HG03565 (cell line): Measurements from ENCODE around the gene SCN4A.
"Not testable (repeated sequence)": the region's sequence is repeated elsewhere in the genome, so short reads cannot be mapped to it uniquely, and the experiment has no call there.

Source experiments
- ATAC-seq: cut with Tn5 transposase; IDR thresholded peaks from one replicate; pipeline ENCODE4 v1.9.1; 2021; ENCODE audit warnings: mild to moderate bottlenecking, moderate library complexity; ENCODE audit not compliant: unreplicated experiment

Gene SCN4A

DNA sequence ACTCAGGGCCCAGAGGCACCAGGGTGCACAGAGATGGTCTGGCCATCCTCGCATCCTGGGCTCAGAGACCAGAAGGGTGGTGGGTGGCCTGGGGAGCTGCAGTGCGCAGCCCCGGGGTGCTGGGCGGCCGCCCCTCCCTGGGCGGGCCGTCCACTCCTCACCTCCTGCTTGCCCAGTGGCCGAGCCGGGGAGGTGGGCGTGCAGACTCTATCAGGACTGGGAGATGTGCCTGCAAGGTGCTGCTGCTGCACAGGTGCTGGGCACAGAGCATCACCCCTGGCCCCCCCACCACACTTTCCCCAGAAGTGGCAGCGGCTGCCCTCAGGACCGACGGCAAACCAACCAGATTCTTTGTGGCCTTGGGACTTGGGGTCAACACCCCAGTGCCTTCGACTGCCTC, at the start of gene SCN4A:
TSS of gene SCN4A (minus strand) at position 123 of the 400 bp plus-strand sequence. CDS start at position 46, 77 bp downstream.
- ATAC-seq = no peak

DNA sequence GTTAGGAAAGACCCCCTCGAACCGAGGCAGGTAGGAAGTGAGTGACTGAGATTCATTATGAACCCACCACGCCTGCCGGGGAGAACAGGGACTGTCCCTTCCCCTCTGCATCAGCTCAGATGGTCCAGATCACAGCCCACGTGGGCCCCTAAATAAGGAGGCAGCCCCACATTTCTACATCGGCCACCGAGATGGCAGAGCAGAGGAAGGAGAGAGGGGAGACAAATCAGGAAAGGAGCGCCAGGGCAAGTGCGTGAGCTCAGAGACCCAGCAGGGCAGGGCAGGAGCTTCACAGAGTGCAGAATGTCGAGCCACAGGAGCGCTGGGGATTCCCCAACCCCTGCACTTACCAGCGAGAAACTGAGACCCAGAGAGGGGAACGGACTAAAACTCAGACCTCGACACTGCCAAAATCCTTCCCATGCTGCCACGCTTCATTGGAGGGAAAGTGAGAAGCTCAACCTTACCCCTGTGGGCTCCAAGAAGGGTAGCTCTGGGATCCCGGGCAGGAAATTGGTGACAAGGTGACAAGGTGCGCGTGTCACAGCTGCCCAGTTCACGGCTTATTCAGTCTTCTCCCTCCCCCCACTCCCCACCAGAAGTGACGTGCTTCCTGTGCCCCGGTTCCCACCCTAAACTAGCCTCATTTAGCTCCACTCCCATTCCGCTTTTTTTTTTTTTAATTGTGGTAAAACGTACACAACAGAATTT, 47.5 kb upstream of the SCN4A start, which contains the start of gene ICAM2:
TSS of gene ICAM2 (minus strand) at position 578 of the 711 bp plus-strand sequence. CDS start 13,942 bp downstream, outside the sequence.
- ATAC-seq = peak; percentile 29

DNA sequence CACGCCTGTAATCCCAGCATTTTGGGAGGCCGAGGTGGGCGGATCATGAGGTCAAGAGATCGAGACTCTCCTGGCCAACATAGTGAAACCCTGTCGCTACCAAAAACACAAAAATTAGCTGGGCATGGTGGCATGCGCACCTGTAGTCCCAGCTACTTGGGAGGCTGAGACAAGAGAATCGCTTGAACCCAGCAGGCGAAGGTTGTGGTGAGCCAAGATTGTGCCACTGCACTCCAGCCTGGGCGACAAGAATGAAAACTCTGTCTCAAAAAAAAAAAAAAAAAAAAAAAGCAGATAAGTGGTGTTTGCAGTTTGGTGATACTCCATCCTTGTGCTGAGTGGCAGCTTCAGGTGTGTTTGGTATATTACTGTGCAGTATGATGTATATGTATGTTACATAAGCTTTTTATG, 46.8 kb upstream of the SCN4A start:
- peak; percentile 8 for ATAC-seq

DNA sequence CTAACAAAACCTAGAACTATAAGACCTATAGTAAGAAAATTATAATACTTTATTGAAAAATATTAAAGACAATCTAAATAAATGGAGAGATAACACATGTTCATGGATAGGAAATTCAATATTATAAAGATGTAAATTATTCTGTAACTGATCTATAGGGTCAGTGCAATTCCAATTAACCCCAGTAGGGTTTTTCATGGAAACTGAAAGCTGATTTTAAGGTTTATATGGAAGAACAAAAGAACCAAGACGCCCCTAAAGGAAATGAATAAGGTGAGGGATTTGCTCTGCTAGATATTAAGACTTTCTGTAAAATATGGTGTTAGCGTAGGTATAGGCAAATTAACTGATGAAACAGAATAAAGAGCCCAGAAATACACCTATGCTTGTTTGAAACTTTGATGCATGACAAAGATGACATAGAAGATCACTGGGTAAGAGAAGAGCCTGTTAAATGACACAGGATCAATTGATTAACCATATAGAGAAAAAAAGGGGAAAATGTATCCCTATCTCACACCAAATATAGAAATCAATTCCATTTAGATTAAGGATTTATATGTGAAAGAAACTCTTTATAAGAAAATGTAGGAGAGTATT, 44.8 kb upstream of the SCN4A start:
- ATAC-seq = no peak

DNA sequence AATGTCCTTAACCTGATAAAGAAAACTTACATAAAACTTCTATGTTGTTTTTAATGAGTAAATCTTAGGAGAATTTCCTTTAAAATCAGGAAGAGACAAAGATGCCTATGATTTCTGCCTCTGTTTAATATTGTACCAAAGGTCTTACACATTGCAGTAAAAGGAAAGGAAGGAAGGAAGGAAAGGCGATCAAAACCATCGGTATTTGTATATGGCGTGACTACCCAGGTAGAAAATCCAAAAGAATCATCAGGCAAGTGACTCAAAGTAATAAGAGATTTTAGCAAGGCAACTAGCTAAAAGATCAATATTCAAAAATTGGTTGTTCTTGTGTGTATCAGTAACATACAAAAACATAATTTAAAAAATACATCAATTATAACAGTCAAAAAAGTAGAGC, 44.3 kb upstream of the SCN4A start:
- ATAC-seq = no peak

DNA sequence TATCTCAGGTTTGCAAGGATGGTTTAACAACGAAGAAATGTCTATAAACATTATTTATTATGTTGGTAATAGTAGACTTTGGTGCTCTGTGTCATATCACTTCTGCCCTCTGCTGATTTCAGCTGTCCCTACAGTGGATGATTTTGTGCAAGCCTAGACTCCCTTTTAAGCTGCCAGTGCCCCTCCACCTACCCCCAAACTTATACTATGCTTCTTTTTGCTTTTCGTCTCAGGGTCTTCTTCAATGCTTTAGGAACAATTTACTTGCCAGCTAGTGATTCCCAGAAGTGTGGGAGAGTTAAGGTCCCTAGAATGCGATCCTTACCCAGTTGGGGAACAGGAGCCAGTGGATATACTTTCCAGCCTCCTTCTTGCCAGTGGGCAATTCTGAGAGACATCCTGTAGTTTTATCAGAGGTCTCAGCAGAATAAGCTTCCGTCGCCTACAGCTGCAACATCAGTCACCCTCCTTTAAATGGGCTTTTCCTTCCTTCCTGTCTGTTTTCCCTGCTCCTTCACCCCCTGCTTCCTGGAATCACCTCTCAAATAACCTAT, 43.6 kb upstream of the SCN4A start:
- no peak for ATAC-seq

DNA sequence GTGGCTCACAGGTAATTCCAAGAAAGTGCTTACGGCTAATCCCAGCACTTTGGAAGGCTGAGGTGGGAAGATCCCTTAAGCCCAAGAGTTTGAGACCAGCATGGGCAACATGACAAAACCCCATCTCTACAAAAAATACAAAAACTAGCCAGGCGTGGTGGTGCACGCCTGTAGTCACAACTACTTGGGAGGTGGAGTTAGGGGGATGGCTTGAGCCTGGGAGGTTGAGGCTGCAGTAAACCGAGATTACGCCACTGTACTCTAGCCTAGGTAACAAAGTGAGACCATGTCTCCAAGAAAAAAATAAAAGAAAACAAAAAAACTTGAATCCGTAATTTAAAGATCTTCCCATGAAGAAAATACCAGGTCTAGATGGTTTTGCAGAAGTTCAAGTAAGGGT, 42.7 kb upstream of the SCN4A start:
- ATAC-seq = no peak

DNA sequence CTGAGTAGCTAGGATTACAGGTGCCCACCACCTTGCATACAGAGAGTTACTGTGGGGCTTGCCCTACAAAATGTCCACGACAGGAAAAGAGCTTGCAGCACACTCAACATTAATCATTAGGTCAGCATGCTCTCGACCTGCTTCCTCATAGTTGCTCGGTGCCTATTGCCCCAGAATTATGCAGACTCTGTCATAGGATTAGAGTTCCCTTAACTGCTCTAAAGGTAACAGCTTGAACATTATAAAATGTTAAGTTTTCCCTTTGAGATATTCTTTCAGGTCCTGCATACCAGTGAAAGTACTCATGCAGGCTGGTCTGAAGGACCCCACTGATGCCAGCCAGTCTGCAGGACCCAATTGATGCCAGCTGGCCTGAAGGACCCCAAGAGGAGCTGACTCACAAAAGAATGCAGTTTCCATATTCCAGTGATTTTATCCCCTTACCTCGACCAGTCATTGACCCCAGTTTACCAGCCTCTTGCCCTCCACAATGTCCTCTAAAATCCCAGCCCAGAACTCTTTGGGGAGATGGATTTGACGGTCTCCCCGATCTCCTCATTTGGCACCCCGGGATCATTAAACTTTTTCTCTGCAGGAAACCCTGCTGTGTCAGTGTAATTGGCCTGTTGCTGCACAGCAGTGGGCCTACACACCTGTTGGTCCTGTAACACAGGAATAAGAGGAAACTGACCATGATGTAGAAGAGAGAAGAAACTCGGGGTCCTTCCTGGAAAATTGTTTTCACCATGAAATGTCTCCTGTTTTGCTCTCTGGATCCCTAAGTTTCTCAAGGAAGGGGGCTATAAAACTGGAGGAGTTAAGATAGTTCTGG, 37.1 kb upstream of the SCN4A start:
- ATAC-seq = no peak

DNA sequence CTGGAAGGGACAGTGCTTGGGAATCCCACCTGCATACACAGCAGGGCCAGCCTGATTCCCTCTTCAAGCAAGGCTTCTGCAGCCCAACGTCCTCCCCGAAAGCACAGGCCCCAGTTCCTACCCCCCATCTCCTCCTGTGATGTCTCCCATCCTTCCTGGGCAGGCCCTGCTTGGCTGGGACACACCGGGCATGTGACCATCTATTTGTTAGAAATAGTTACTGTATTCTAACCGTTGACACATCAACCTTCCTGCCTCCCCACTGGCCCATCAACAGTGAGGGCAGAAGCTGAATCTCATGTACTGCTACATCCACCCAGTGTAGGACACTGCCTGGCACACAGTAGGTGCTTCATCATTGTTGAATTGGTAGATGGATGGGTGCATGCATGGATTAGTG, 36.1 kb upstream of the SCN4A start:
- ATAC-seq = no peak

DNA sequence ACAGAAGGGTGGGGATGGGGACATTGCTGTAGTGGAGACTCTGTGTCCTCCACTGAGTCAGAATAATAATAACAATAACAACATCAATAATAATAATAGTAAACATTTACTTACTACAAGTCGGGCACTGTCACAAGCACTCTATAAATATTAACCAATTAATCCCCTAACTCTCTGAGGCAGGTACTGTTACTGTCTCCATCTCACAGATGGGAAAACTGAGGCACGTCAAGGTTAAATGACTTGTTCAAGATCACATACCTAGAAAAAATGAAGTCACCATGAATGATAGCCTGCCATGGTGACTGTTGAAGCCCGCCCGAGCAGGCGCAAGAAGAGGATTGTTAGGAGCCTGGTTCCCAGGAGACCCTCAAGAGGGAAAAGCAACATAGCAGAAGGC, 35.6 kb upstream of the SCN4A start:
- no peak for ATAC-seq

DNA sequence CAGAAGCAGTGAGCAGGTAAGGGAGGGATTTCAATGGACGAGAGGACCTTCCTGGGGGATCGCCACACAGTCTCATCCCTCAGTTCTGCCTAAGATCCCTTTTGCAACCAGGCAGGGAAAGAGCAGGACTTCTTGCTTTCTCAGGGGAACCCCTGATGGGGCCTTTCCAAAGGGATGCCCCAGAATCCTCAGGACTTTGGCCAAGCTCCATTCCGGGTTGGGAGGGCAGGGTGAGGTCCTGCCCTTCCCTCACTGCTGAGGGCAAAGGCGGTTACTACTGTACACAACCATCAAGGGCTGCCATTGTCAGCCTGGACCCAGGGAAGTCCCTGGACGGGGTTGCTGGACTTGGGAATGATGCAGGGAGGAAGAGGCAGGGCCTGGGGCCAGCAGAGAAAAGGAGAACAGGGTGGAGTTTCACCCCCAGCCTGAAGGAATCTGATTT, 35.1 kb upstream of the SCN4A start:
- no peak for ATAC-seq

DNA sequence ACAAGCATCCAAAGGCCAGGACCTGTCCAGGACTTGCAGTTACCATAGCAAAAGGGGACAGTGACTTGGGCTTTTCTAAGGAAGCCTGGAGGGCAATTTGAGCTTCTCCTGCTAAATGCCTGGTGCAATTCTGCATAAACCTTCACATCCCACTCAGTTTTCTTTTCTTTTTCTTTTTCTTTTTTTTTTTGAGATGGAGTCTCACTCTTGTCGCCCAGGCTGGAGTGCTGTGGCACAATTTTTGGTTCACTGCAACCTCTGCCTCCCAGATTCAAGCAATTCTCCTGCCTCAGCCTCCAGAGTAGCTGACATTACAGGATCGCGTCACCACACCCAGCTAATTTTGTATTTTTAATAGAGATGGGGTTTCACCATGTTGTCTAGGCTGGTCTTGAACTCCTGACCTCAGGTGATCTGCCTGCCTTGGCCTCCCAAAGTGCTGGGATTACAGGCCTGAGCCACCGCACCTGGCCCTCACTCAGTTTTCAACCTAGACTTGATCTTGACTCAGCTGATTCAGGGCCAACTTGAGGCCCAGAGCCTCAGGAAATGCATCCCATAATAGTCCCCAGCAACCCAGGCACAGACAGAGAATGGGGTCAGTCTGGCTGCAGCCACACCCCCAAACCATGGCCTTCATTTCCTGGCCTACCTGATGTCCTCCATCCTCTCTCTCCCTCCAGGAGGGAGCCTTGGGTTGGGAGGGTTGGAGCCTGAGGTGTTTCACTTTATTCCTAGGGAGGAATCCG, 34.5 kb upstream of the SCN4A start:
- ATAC-seq = not testable (repeated sequence)

DNA sequence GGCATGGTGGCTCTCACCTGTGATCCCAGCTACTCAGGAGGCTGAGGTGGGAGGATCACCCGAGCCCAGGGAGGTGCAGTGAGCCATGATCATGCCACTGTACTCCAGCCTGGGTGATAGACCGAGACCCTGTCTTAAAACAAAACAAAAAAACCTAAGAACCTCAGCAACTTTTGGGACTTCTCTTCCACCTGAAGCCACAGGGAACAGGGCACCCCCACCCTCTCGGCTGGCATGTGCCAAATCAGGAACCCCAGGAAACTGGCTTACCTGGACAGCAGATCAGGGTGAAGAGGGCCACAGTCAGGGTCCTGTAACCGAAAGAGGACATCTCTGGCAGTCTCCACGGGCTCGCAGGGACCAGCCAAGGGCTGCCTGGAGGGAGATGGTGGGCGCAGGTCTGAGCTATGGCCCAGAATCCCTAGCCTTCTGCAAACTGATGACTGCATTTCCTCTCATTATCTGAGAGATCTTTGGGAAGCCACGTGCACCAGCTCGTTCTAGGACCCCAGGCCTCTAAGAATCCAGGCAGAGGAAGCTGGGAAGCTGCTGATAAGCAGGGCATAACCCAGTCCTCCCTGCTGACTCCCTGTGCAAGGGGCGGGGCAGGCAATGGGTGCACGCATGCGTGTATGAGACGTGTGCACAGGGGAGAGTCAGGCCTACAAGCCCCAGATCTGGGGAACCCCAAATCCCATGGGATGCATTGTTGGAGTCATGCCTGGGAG, 33.8 kb upstream of the SCN4A start:
- ATAC-seq = no peak

DNA sequence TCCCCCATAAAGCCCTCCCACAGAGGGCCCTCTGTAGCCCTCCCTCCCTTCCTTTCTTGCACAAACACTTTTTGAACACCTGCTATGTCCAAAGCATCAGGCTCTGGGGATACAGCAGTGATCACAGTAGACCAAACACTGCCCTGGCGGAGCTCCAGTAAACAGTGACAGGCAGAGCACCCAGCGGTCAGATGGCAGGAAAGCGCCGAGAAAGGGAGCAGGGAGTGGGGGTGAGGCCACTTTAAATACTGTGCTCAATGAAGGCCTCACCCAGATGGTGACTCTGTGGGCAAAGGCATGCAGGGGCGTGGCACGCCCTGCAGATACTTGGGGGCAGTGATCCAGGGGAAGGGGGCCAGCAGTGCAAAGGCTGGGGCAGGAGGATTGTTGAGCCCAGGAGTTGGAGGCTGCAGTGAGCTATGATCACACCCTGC, 33.0 kb upstream of the SCN4A start:
- no peak for ATAC-seq

DNA sequence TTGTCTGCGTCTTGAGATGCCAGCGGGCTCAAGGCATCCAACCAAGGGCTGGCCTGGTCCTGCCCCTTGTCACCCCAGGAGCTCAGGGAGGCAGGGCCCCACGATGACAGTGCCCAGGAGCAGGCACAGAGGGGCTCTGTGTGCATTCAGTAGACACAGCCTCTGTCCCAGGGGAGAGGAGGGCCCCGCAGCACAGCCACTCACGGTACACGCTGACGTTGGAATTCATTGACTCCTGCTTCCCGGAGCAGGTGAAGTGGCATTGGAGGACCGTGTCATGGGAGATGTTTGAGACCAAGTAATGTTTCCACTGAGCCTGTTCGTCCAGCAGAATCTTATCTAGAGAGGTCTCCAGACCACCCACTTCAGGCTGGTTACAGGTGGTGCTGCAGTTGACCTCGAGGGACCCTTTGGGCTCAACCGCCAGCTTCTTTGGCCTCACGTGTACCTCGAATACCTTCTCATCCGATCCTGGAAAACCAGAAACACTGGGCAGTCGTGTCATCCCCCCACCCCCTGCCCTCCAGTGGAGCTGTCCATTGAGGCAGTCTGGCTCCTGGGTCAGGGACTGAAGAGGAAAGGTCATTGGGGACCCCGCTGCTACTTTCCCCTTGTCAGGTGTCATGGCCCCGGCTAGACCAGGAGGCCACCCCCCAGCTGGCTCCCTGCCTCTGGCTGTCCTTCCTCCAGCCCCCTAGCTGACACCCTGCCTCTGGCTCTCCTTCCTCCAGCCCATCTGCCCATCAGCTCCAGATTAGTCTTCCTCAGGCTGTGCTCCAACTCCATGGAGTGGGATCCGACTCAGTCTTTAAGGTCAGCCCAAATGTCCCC, 32.4 kb upstream of the SCN4A start:
- no peak for ATAC-seq

DNA sequence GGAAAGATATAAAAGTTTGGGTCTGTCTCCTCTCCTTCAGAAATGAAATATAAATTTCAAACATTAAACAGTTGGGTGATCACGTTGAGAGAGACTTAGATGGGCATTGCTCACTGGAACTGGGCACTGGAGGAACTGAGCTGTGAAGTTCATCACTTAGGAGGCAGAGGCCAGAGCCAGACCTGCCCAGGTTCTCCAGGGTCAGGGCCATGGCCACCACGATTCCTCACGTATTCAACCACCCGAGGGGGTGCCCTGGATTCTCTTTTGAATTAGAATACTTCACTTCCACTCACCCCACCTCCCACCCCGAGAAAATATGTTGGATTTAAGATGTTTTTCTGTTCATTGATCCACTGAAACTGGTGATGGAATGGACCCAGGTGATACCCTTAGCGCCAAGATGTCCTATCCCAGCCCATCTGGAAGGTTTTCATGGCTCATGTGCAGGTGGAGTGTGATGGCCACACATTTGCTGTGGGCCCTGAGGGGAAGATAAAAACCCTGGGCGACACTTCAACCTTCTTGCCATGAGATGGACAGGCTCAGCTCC, 31.6 kb upstream of the SCN4A start:
- no peak for ATAC-seq

DNA sequence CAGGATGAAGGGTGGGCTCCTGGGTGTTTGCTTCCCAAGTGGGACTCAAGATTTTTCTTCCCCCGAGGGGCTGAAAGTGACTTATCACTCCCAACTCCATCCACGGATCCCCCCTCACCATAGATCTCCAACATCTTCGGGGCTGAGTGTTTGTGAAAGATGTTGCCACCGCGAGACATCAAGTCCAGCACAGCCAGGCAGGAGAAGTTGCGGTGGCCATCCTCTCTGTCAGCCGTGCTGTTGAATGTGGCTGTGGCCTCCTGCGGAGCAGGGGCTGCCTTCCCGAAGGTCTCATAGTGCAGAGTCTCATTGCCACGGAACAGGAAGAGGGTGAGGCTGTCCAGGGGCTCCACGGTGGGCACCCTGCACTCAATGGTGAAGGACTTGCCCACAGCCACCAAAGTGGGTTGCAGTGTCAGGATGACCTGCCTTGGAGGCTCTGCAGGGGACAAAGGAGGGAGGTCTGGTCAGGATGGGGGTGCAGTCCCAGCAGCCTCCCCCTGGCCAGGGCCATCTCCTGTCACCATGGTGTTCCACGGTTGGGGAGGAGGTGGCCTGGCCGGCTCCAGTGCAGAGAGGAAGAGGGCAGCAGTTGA, 30.9 kb upstream of the SCN4A start:
- ATAC-seq = no peak
